Parathyroid adenoma (tissue), 2 donors: ENCODE data around the gene PLA2G4B.

Experiments
- H2AFZ ChIP-seq: fragments of 300-600 bp; sonication (generic); one replicate; pipeline ENCODE4 v1.7.0; 2017; ENCODE audit warnings: antibody characterized with exemption, mild to moderate bottlenecking
- H3K27ac ChIP-seq: fragments of 300-600 bp; sonication (generic); one replicate; pipeline ENCODE4 v1.7.0; 2017
- H3K27me3 ChIP-seq: fragments of 300-600 bp; sonication (generic); one replicate; pipeline ENCODE4 v1.7.0; 2017; ENCODE audit warnings: low read length; ENCODE audit not compliant: control insufficient read depth, insufficient read depth
- H3K36me3 ChIP-seq: fragments of 300-600 bp; sonication (generic); one replicate; pipeline ENCODE4 v1.7.0; 2017; ENCODE audit warnings: low read length; ENCODE audit not compliant: control insufficient read depth, insufficient read depth
- H3K4me1 ChIP-seq: fragments of 300-600 bp; sonication (generic); one replicate; pipeline ENCODE4 v1.7.0; 2017; ENCODE audit warnings: control low read depth
- H3K4me2 ChIP-seq: fragments of 300-600 bp; sonication (generic); one replicate; pipeline ENCODE4 v1.7.0; 2017; ENCODE audit warnings: low read length
- H3K4me3 ChIP-seq: fragments of 300-600 bp; sonication (generic); one replicate; pipeline ENCODE4 v1.7.0; 2017; ENCODE audit warnings: low read depth, low read length
- H3K79me2 ChIP-seq: fragments of 300-600 bp; sonication (generic); one replicate; pipeline ENCODE4 v1.7.0; 2017; ENCODE audit warnings: control low read depth
- H3K9ac ChIP-seq: fragments of 300-600 bp; sonication (generic); one replicate; pipeline ENCODE4 v1.7.0; 2017; ENCODE audit warnings: mild to moderate bottlenecking
- H3K9me3 ChIP-seq: fragments of 300-600 bp; sonication (generic); one replicate; pipeline ENCODE4 v1.7.0; 2017; ENCODE audit warnings: low read length; ENCODE audit not compliant: control insufficient read depth
- TF ChIP-seq, protein P1 (sequence below): fragments of 300-600 bp; sonication (generic); IDR thresholded peaks from one replicate; pipeline ENCODE4 v1.7.0; 2017; ENCODE audit warnings: antibody characterized with exemption, mild to moderate bottlenecking
- donor health status: primary hyperparathyroidism.

The PLA2G4B gene

DNA sequence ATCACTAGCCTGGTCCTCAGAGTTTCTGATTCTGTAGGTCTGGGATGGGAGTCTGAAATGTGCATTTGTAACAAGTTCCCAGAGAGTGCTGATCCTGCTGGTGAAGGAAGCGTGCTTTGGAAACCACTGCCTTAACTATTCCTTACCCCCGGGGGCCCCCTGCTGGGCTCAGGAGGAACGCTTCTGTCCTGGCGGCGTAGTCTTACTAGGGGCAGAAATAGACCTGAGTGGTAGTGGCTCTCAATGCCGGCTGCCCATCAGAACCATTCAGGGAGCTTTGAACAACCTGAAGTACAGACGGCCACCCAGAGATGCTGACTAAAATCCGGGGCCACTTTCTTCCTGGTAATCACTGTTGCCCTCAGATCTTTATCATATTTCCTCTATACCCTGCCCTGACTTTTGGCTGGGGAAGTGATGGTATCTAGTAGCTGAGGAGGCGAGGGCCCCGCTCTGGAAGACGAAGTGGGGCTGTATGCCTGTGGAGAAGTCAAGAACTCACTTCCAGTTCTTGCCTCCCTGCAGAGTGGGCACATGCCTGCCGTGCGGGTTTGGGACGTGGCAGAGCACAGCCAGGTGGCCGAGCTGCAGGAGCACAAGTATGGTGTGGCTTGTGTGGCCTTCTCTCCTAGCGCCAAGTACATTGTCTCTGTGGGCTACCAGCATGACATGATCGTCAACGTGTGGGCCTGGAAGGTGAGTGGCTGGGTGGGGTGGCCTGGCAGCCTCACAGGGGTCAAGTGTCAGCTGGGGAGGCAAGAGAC, 27.0 kb upstream of the PLA2G4B start:
- Histone ChIP-seq H3K9me3 (no peaks in the 10 kb centered on the region), H3K79me2 (no peaks in the 10 kb centered on the region), H3K27ac (no peak overlapping the region), H3K4me2 (no peak overlapping the region), H3K36me3 (no peaks in the 10 kb centered on the region), H3K4me1 (no peaks in the 10 kb centered on the region), H2AFZ (no peak overlapping the region), H3K9ac (no peak overlapping the region), H3K4me3 (no peak overlapping the region), H3K27me3 (no peaks in the 10 kb centered on the region)
- TF ChIP-seq, protein P1, sequence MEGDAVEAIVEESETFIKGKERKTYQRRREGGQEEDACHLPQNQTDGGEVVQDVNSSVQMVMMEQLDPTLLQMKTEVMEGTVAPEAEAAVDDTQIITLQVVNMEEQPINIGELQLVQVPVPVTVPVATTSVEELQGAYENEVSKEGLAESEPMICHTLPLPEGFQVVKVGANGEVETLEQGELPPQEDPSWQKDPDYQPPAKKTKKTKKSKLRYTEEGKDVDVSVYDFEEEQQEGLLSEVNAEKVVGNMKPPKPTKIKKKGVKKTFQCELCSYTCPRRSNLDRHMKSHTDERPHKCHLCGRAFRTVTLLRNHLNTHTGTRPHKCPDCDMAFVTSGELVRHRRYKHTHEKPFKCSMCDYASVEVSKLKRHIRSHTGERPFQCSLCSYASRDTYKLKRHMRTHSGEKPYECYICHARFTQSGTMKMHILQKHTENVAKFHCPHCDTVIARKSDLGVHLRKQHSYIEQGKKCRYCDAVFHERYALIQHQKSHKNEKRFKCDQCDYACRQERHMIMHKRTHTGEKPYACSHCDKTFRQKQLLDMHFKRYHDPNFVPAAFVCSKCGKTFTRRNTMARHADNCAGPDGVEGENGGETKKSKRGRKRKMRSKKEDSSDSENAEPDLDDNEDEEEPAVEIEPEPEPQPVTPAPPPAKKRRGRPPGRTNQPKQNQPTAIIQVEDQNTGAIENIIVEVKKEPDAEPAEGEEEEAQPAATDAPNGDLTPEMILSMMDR, result peak; percentile 71

DNA sequence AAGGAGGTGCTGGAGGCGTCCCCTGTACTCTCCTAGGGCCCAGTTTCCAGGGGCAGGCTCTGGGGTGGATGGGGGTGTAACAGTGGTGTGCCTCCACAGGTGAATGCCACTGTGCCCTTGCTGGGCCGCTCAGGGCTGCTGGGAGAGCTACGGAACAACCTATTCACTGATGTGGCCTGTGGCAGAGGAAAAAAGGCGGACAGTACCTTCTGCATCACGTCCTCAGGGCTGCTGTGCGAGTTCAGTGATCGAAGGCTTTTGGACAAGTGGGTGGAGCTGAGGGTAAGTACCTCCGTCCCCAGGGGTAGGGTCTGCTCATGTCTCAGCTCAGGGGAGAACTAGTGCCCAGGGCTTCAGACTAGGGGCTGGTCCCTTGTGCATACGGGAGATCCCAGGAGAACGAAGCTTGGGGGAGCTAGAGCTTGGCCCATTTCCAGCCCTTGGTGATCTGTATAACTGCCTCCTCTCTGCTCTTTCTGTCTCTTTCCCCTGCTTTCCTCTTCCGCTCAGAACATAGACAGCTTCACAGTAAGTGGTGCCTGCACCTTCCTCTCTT, 25.7 kb upstream of the PLA2G4B start:
- TF ChIP-seq, protein P1, result no peak
- H3K27me3 ChIP-seq, result no peaks in the 10 kb centered on the region
- no peaks in the 10 kb centered on the region for H3K36me3 ChIP-seq
- H3K9me3 ChIP-seq, result no peaks in the 10 kb centered on the region
- H3K4me2 ChIP-seq, result no peak overlapping the region
- H3K4me1 ChIP-seq, result no peaks in the 10 kb centered on the region
- no peaks in the 10 kb centered on the region for H3K79me2 ChIP-seq
- no peak overlapping the region for H3K9ac ChIP-seq
- H2AFZ ChIP-seq, result no peak overlapping the region
- H3K4me3 ChIP-seq, result no peak overlapping the region
- no peak overlapping the region for H3K27ac ChIP-seq

DNA sequence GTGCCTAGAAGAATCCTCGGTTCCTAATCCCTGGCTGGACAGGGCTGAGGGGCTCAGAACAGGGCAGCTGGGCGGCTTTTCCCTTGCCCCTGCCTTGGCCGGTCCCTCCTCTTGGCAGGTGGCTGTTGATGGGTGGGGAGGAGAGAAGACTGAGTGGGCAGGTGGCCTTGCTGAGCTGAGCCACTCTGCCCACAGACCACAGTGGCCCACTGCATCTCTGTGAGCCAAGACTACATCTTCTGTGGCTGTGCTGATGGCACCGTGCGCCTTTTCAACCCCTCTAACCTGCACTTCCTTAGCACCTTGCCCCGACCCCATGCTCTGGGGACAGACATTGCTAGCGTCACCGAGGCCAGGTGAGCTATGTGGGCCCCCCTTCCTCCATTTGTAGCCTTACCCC, 25.2 kb upstream of the PLA2G4B start:
- no peaks in the 10 kb centered on the region for H3K36me3 ChIP-seq
- H3K9ac ChIP-seq, result no peak overlapping the region
- no peaks in the 10 kb centered on the region for H3K27me3 ChIP-seq
- no peak overlapping the region for H3K27ac ChIP-seq
- no peaks in the 10 kb centered on the region for H3K79me2 ChIP-seq
- H3K4me1 ChIP-seq, result no peaks in the 10 kb centered on the region
- TF ChIP-seq, protein P1, result no peak
- H3K9me3 ChIP-seq, result no peaks in the 10 kb centered on the region
- H2AFZ ChIP-seq, result no peak overlapping the region
- H3K4me3 ChIP-seq, result no peak overlapping the region
- no peak overlapping the region for H3K4me2 ChIP-seq

DNA sequence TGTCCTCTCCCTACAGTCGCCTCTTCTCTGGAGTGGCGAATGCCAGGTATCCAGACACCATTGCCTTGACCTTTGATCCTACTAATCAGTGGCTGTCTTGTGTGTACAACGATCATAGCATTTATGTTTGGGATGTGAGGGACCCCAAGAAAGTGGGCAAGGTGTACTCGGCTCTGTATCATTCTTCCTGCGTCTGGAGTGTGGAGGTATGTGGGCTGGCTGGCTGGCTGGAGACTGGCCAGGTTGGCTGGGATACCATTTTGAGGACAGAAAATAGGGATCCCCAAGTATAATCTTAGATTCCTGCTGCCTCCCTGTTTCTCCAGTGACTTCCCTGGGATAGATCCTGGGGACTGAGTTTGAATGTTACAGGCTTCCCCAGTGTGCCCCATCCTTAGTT, 24.1 kb upstream of the PLA2G4B start:
- no peaks in the 10 kb centered on the region for H3K27me3 ChIP-seq
- H2AFZ ChIP-seq, result no peak overlapping the region
- no peaks in the 10 kb centered on the region for H3K9me3 ChIP-seq
- no peaks in the 10 kb centered on the region for H3K36me3 ChIP-seq
- no peak overlapping the region for H3K27ac ChIP-seq
- H3K9ac ChIP-seq, result no peak overlapping the region
- TF ChIP-seq, protein P1, result no peak
- H3K79me2 ChIP-seq, result no peaks in the 10 kb centered on the region
- H3K4me3 ChIP-seq, result no peak overlapping the region
- no peaks in the 10 kb centered on the region for H3K4me1 ChIP-seq
- H3K4me2 ChIP-seq, result no peak overlapping the region

DNA sequence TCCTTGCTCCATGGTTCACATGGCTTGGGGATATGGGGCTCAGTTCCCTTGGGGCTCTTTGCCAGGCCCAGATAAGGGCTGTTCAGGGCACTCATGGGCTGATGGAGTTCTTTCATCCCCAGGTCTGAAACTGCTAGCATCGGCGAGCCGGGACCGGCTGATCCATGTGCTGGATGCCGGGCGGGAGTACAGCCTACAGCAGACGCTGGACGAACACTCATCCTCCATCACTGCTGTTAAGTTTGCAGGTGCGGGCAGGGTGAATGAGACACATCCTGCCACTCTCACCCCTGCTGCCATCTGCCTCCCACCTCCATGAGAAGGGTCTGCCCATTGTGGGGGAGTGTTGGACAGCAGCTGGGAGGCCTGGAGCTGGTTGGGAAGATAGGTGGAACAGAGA, 21.9 kb upstream of the PLA2G4B start:
- Histone ChIP-seq H3K9me3 (no peaks in the 10 kb centered on the region), H3K4me3 (no peak overlapping the region), H2AFZ (no peak overlapping the region), H3K4me2 (no peak overlapping the region), H3K4me1 (no peaks in the 10 kb centered on the region), H3K27ac (no peak overlapping the region), H3K27me3 (no peaks in the 10 kb centered on the region), H3K36me3 (no peaks in the 10 kb centered on the region), H3K79me2 (no peaks in the 10 kb centered on the region), H3K9ac (no peak overlapping the region)
- TF ChIP-seq, protein P1, result no peak
